Activated CD8-positive, alpha-beta memory T cell treated with anti-CD3 and anti-CD28 coated beads, Interleukin-2, amount 10 ng/mL, durations not matched to agents 7 days and 5 days (primary cell): ENCODE data around the gene SOCS4. TPM values are rescaled to one million over a fixed set of nuclear protein-coding genes. Genes with fewer than 3 reads are reported as not detected.
"Not testable (repeated sequence)": the region's sequence is repeated elsewhere in the genome, so short reads cannot be mapped to it uniquely, and the experiment has no call there.

Experiments used
- ATAC-seq: fragments of 150-1000 bp; cut with Tn5 transposase; one replicate; pipeline ENCODE4 v1.10.0; 2021; ENCODE audit warnings: moderate library complexity
- CTCF ChIA-PET: fragments of 350-600 bp; sonication (Branson Sonifier 250); formaldehyde crosslinking; loops from one replicate; lab custom pipeline; 2021; ENCODE audit warnings: antibody characterized with exemption; lab: Charles Lee
- DNase-seq: peaks from one replicate; pipeline ENCODE4 v3.0.0-alpha.2; 2020
- H3K27ac Mint-ChIP-seq: one replicate; pipeline ENCODE4 v1.8.0; 2021; ENCODE audit warnings: mild to moderate bottlenecking, mixed read lengths
- H3K27me3 Mint-ChIP-seq: one replicate; pipeline ENCODE4 v1.8.0; 2021; ENCODE audit warnings: mixed read lengths
- H3K36me3 Mint-ChIP-seq: one replicate; pipeline ENCODE4 v1.8.0; 2021; ENCODE audit warnings: mild to moderate bottlenecking, mixed read lengths
- H3K4me1 Mint-ChIP-seq: one replicate; pipeline ENCODE4 v1.8.0; 2021; ENCODE audit warnings: mixed read lengths
- H3K4me3 Mint-ChIP-seq: one replicate; pipeline ENCODE4 v1.8.0; 2021; ENCODE audit warnings: mild to moderate bottlenecking, moderate library complexity, mixed read lengths
- H3K9me3 Mint-ChIP-seq: one replicate; pipeline ENCODE4 v1.8.0; 2022; ENCODE audit warnings: low read depth, mixed read lengths
- total RNA-seq, 2 experiments: library from RNA; stranded (reverse); gene quantifications; one replicate each; pipeline ENCODE4 v1.2.3, GENCODE V29; 2021

SOCS4 gene
- total RNA-seq, 2 experiments from 2014 or later, result 35.3 to 41.9 TPM

DNA sequence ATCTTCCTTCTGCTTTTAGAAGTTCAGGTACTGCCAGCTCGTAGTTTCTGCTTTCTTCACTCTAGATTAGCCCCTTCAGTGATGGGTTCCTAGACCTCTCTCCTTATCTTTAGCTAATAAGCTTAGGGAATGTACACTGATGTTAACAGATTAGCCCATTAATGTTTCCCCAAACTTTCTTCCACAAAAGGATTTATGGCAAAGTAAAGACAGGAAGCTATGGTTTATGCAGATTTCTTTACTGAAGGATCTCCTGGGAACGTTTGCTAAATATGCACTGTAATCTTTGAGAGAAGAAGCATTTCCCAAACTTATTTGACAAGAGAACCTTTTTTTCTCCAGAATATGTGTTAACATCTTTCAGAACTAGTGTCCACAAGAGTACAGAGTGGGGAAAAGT lies 4.2 kb downstream of the SOCS4 start:
- H3K36me3 Mint-ChIP-seq, result peaks cover 23% of the 10 kb centered on the region
- no peak overlapping the region for H3K27ac Mint-ChIP-seq
- CTCF ChIA-PET, result interaction anchor here (0.6 to 1.9 kb wide), 2 partner anchors 20 to 129 kb away, joined by 3 to 15 read pairs; partner anchors contain the start of genes GCH1 and MAPK1IP1L
- peaks cover 32% of the 10 kb centered on the region for H3K4me1 Mint-ChIP-seq
- ATAC-seq, result no peak
- no peaks in the 10 kb centered on the region for H3K27me3 Mint-ChIP-seq
- no peak overlapping the region for H3K4me3 Mint-ChIP-seq
- no peaks in the 10 kb centered on the region for H3K9me3 Mint-ChIP-seq
- DNase-seq, result no peak

DNA sequence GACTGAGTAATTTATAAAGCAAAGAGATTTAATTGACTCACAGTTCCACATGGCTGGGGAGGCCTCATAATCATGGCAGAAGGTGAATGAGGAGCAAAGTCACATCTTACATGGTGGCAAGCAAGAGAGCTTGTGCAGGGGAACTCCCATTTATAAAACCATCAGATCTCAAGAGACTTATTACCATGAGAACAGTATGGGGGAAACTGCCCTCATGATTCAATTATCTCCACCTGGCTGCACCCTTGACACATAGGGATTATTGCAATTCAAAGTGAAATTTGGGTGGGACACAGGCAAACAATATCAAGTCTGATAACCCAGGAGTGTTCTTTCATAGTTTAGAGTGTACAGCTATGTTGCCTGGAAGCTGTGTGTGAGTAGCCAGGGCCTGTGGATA lies 11.0 kb downstream of the SOCS4 start:
- not testable (repeated sequence) for H3K27me3 Mint-ChIP-seq, H3K27ac Mint-ChIP-seq, ATAC-seq, DNase-seq, H3K9me3 Mint-ChIP-seq, H3K4me1 Mint-ChIP-seq, H3K4me3 Mint-ChIP-seq
- H3K36me3 Mint-ChIP-seq, result peaks cover 49% of the 10 kb centered on the region
- CTCF ChIA-PET, result interaction anchor here (4.4 kb wide), 1 partner anchor 13 kb away, joined by 17 read pairs; the partner anchor contains the start of gene MAPK1IP1L

DNA sequence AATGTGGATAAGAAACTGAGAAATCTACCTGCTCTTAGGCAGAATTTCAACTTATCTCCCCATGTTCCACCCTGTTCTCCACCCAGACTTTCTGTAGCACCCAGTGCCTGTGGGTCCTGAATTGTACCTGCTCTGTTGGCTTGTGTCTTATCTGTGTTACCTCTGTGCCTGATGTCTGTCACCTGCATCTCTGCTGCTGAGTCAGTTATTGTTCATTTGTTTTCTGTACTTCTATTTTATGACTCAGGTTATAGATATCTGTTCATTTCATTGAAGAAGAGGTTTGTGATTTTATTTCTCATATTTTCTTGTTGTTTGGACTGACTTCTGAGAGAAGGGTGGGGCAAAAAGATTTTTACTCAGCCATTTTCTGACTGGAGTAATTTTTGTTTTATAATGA lies 11.7 kb downstream of the SOCS4 start:
- no peaks in the 10 kb centered on the region for H3K27me3 Mint-ChIP-seq
- CTCF ChIA-PET, result interaction anchor here (4.4 kb wide), 1 partner anchor 13 kb away, joined by 17 read pairs; the partner anchor contains the start of gene MAPK1IP1L
- H3K4me3 Mint-ChIP-seq, result no peak overlapping the region
- DNase-seq, result no peak
- peaks cover 53% of the 10 kb centered on the region for H3K36me3 Mint-ChIP-seq
- peaks cover 1% of the 10 kb centered on the region for H3K4me1 Mint-ChIP-seq
- no peak overlapping the region for H3K27ac Mint-ChIP-seq
- H3K9me3 Mint-ChIP-seq, result no peaks in the 10 kb centered on the region
- no peak for ATAC-seq

DNA sequence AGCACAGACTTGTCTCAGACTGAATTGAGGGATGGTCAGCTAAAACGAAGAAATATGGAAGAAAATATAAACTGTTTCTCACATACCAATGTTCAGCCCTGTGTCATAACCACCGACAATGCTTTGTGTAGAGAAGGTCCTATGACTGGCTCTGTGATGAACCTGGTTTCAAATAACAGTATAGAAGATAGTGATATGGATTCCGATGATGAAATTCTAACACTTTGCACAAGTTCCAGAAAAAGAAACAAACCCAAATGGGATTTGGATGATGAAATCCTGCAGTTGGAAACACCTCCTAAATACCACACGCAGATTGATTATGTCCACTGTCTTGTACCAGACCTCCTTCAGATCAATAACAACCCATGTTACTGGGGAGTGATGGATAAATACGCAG lies 16.5 kb downstream of the SOCS4 start:
- Mint-ChIP-seq H3K4me3 (no peak overlapping the region), H3K9me3 (no peaks in the 10 kb centered on the region), H3K4me1 (peaks cover 1% of the 10 kb centered on the region), H3K27me3 (no peaks in the 10 kb centered on the region), H3K27ac (no peak overlapping the region), H3K36me3 (peaks cover 30% of the 10 kb centered on the region)
- no peak for ATAC-seq
- DNase-seq, result no peak
- CTCF ChIA-PET, result interaction anchor here (2.5 kb wide), 1 partner anchor 8 kb away, joined by 13 read pairs; the partner anchor contains the start of gene MAPK1IP1L

DNA sequence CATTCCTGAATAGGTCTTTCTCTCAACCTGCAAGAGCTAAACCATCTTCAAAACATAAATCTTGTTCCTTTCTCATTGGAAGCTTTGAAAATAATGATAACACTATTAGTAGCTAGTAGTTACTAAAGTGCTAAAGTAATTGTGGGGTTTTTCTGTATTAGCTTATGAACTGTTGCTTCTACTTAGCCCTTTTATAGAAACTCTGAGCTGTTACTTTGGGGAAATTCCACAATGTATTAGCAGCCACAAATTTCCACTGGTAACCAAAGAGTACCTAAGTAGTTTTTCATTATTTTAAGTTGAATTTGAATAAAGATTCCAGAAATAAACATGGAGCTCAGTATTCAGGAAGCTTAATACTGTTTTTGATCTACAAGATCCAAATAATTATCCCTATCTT lies 18.1 kb downstream of the SOCS4 start:
- H3K27ac Mint-ChIP-seq, result no peak overlapping the region
- no peak for ATAC-seq

DNA sequence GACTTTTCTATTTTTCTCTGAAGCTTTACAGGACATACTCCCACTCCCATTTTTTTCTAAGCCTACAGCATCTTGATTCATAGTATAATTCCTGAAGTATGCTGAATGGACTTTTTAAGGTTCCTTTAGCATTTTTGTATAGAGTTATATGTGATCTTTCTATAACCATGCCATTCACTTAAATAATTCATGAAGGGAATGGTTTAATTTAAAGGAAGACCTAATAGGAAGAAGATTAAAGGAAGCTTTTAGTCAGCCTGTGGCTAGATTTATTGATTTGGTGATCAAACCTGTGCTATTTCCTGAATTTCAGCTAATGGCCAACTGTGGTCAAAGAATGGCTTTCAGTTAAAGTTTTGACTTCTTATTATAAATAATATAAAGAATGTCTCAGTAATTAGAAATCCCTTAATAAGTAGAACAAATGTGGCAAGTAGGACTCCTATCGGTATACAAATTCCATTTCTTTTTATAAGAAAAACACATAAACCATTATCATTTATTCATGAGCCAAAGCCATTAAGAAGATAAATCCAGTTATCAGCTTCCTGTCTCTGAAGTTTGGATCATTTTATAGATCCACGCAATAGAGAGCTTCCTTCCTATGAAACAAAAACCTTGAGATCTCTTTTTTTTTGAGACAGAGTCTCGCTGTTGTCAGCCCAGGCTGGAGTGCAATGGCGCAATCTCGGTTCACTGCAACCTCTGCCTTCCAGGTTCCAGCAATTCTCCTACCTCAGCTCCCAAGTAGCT lies 20.4 kb downstream of the SOCS4 start:
- DNase-seq, result no peak
- peaks cover 19% of the 10 kb centered on the region for H3K36me3 Mint-ChIP-seq
- no peaks in the 10 kb centered on the region for H3K27me3 Mint-ChIP-seq
- no peaks in the 10 kb centered on the region for H3K9me3 Mint-ChIP-seq
- H3K4me3 Mint-ChIP-seq, result no peak overlapping the region
- no peak overlapping the region for H3K27ac Mint-ChIP-seq
- ATAC-seq, result no peak
- CTCF ChIA-PET, result interaction anchor here (1.4 kb wide), 1 partner anchor 21 kb away, joined by 4 read pairs; the partner anchor contains the start of genes SOCS4 and WDHD1
- peaks cover 14% of the 10 kb centered on the region for H3K4me1 Mint-ChIP-seq

More for the DNA sequence above, 18.1 kb downstream of the SOCS4 start:
- no peaks in the 10 kb centered on the region for H3K9me3 Mint-ChIP-seq
- peaks cover 16% of the 10 kb centered on the region for H3K36me3 Mint-ChIP-seq
- CTCF ChIA-PET, result interaction anchor here (1.1 to 1.3 kb wide), 2 partner anchors 11 to 89 kb away, joined by 3 read pairs; no protein-coding TSS in a partner anchor
- no peak overlapping the region for H3K4me3 Mint-ChIP-seq
- peaks cover 3% of the 10 kb centered on the region for H3K4me1 Mint-ChIP-seq
- no peak for DNase-seq
- no peaks in the 10 kb centered on the region for H3K27me3 Mint-ChIP-seq

DNA sequence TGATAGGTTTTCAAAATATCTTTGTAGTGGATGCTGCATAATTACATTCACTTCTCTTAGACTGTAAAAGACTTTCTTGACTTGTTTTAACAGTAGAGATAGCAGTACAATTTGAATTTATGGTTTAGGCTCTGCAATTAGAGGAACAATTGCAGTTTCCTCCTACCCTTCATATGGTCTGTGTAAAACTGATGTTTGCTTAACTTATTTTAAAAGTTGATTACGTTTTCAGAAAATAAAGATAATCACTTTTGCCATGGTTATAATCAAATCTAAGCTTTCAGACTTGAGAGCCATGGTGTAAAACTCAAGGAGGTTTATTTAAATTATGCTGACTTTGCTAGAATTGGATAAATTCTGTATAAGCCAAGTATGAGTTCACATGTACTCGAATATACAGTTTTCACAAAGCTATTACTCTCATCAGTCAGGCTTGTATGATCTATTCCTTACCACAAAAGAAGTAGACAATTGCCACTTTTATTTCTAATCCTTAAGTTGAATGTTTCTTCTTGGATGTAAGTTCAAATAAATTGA lies 21.9 kb downstream of the SOCS4 start:
- Mint-ChIP-seq H3K9me3 (no peaks in the 10 kb centered on the region), H3K36me3 (peaks cover 12% of the 10 kb centered on the region), H3K27me3 (no peaks in the 10 kb centered on the region), H3K4me1 (peaks cover 28% of the 10 kb centered on the region), H3K4me3 (no peak overlapping the region), H3K27ac (no peak overlapping the region)
- DNase-seq, result no peak
- CTCF ChIA-PET, result no interaction called here
- no peak for ATAC-seq

DNA sequence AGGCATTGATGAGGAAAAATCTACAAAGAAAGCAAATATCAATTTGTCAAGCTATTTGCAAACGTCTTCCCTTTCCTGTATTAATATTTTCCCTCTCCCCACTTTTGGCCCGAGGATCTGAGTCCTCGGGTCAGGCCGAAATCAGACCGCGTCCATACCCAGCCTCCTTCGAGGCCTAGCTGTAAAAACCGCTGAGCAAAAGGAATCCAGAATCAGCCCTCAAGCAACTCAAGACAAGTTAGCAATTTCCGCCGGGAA lies 24.1 kb downstream of the SOCS4 start:
- Mint-ChIP-seq H3K27me3 (no peaks in the 10 kb centered on the region), H3K4me3 (peak overlapping the region; percentile 85), H3K9me3 (no peaks in the 10 kb centered on the region), H3K4me1 (peaks cover 38% of the 10 kb centered on the region), H3K27ac (peak overlapping the region; percentile 90), H3K36me3 (peaks cover 20% of the 10 kb centered on the region)
- ATAC-seq (no peak), DNase-seq (no peak)
- CTCF ChIA-PET, result interaction anchor here (0.6 to 3.4 kb wide), 47 partner anchors 8 to 547 kb away, joined by 3 to 43 read pairs (median 5); partner anchors contain the start of genes DLGAP5, GCH1, SOCS4 and WDHD1

DNA sequence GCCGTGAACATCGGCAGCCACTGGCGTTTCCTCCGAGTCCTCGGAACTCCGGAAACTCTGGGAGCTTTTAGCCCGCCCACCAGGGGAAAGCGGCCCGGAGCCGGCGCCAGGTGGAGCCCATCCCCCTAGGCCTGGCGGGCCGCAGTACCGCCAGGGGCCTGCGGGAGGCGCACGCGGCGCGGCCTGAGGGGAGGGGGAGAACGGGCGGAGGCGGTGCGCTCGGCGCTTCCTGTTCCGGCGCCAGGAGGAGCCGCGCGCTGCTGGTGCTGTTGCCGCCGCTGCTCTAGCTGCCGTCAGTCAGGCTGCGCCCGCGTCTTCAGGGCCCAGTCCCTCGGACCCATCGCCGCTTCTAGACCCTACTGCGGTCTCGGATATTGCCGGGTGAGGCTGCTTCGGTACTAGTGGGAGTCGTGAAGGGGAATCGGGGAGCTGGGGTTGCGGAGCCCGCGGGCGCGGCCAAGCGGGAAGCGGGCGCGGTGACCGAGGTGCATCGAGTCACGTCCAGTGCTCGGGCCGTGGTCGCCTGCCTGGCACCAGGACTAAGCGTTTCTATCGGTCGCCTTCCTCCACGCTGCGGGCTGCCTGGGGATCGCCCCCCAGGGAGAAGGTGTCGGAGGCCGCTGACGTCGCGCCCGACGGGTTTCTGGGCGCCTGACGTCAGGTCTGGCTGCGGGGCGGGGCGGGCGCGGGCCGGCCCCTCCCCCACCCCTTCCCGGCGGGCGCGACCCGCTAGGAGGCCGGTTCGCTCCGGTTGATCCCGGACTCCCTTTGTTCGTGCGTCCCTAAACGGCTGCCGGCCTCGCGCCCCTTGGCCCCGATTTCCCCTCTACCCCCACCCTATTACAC lies 24.6 kb downstream of the SOCS4 start, which contains the start of gene MAPK1IP1L:
Gene MAPK1IP1L (plus strand): TSS at position 225 of the 846 bp plus-strand sequence. CDS start 10,037 bp downstream, outside the sequence.
- H3K4me1 Mint-ChIP-seq, result peaks cover 38% of the 10 kb centered on the region
- CTCF ChIA-PET, result interaction anchor here (0.6 to 3.4 kb wide), 50 partner anchors 7 to 548 kb away, joined by 3 to 43 read pairs (median 5); partner anchors contain the start of genes DLGAP5, GCH1, SOCS4 and WDHD1
- no peaks in the 10 kb centered on the region for H3K27me3 Mint-ChIP-seq
- H3K27ac Mint-ChIP-seq, result peak within 1 kb of the TSS; percentile 95
- H3K9me3 Mint-ChIP-seq, result no peaks in the 10 kb centered on the region
- peak; percentile 94 for ATAC-seq
- H3K4me3 Mint-ChIP-seq, result peak within 1 kb of the TSS; percentile 85
- H3K36me3 Mint-ChIP-seq, result peaks cover 21% of the 10 kb centered on the region
- DNase-seq, result peak; percentile 92

DNA sequence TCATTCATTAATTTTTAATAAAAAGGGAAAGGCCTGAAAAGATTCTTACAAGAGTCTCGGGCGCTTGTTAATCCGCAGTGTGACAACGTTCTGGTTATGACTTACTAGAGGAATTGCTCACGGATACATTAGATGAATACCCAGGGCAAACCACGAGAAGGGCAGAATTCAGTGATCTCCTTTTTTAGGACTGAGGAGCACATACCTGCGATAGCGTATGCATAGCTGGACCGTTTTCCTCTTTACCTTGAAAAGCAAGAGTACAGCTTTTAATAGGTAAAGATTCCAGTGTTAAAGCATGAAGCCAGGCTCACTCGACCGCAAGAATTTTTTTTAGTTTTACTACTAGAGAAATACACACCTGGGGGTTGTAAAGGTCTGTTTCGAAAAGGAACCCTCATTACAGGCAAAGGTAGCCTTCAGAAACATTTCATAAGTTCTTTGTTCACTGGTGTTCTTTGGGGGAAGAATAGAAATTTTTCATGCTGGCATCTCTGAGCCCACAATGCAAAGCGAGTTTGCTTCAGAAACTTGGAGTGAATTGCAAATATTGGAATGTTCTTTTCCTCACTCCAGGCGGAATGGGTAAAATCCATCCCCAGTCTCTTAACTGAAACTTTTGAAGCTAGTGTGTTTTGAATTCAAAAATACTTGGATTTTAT lies 25.4 kb downstream of the SOCS4 start:
- peaks cover 22% of the 10 kb centered on the region for H3K36me3 Mint-ChIP-seq
- DNase-seq, result no peak
- peak overlapping the region; percentile 85 for H3K4me3 Mint-ChIP-seq
- H3K4me1 Mint-ChIP-seq, result peaks cover 40% of the 10 kb centered on the region
- H3K27me3 Mint-ChIP-seq, result no peaks in the 10 kb centered on the region
- H3K27ac Mint-ChIP-seq, result peak overlapping the region; percentile 95
- no peaks in the 10 kb centered on the region for H3K9me3 Mint-ChIP-seq
- CTCF ChIA-PET, result interaction anchor here (0.6 to 3.4 kb wide), 22 partner anchors 8 to 549 kb away, joined by 3 to 43 read pairs (median 9); partner anchors contain the start of genes DLGAP5, SOCS4 and WDHD1
- ATAC-seq, result no peak

DNA sequence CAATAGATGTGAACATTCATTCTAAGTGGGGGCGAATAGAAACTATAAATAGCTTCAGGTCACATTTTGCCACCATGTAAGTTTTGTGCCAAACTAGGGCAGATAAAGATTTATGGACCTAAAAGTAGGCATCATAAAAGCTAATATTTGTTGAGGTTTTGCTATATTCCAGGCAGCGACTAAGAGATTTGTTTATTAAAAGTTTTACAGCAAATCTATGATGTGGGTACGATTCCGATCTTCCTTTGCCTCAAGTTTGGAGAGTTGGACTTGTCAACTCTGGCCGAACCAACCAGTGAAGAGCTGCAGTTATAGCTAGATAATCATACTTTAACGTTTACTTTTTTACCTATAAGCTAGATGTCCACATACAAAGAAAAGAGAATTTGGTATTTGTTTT lies 26.0 kb downstream of the SOCS4 start:
- Mint-ChIP-seq H3K4me1 (peaks cover 40% of the 10 kb centered on the region), H3K27me3 (no peaks in the 10 kb centered on the region), H3K4me3 (peak overlapping the region; percentile 85), H3K27ac (peak overlapping the region; percentile 95), H3K9me3 (no peaks in the 10 kb centered on the region), H3K36me3 (peaks cover 26% of the 10 kb centered on the region)
- CTCF ChIA-PET, result interaction anchor here (0.8 to 3.4 kb wide), 7 partner anchors 19 to 142 kb away, joined by 3 to 43 read pairs (median 15); partner anchors contain the start of genes SOCS4 and WDHD1
- no peak for DNase-seq
- no peak for ATAC-seq

DNA sequence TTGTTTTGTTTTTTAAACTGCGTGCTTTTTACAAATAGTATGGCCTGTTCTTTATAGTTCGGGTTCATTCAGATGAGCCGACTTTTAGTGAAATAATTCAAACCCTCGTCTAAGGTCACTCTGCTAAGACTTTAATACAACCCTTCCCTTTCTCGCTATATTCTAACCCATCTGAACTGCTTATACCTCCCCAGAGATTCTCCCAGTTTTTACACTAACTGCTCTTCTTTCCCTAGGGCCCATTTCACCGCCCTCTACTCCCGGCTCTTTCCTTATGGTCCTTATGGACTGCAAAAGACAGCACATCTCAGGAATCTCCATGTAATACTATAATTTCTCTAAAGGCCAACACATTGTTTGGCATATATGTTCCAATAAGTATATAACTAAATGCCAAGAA lies 26.5 kb downstream of the SOCS4 start:
- H3K27ac Mint-ChIP-seq, result peak overlapping the region; percentile 30
- H3K9me3 Mint-ChIP-seq, result no peaks in the 10 kb centered on the region
- H3K27me3 Mint-ChIP-seq, result no peaks in the 10 kb centered on the region
- CTCF ChIA-PET, result interaction anchor here (0.8 to 3.4 kb wide), 4 partner anchors 19 to 40 kb away, joined by 3 to 43 read pairs (median 20); partner anchors contain the start of genes SOCS4 and WDHD1
- H3K4me1 Mint-ChIP-seq, result peaks cover 43% of the 10 kb centered on the region
- peak overlapping the region; percentile 85 for H3K4me3 Mint-ChIP-seq
- ATAC-seq (no peak), DNase-seq (no peak)
- H3K36me3 Mint-ChIP-seq, result peaks cover 30% of the 10 kb centered on the region
